GM18505 (cell line): ENCODE measurements around the gene PDE9A.

ENCODE experiments used
- ATAC-seq: cut with Tn5 transposase; IDR thresholded peaks from one replicate; pipeline ENCODE4 v1.9.1; 2021; ENCODE audit not compliant: unreplicated experiment
- POLR2A ChIP-seq: IDR thresholded peaks from 4 replicates; pipeline ENCODE4 v1.6.1; 2011; ENCODE audit warnings: borderline replicate concordance; ENCODE audit not compliant: insufficient read depth, insufficient read length; ENCODE audit errors: extremely low read depth

Gene PDE9A

DNA sequence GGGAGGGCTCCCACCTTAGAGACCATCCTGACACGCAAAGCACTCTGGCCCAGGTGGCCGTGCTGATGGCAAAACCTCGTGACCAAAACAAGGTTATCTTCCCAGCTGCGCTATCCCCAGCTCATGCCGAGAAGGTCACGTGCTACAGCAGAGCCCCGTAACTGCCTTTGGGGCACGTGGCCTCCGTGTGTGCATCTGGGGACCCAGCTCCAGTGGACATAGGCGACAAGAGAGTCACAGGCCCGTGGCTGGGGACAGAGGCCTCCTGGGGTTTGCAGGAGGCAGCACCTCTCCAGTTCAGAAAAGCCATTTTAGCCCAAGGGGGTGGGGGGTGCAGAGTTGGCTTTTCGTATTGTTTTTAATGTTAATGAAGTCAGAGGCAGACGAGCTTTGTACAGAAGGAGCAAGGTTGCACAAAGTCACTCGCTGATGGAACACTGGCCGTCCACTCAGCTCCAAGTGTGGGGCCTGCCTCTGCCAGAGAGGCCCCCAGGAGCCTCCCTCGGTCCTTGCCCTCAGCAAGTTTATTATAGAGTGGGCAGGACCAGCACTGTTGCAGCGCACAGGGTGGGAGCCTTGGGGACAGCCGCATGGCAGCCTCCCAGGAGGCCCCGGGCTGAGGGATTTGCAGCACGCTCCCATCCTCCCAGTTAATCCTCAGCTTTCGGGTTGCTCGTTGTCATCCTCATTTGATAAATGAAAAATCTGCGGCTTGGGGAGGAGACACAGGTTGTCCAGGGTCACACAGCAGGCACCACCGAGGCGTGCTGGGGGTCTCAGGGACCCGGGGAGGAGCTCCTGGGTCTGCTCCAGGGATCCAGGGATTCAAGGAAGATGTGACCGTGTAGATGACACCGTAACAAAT is 8.0 kb upstream of the PDE9A start:
- TF ChIP-seq POLR2A, result no peak
- no peak for ATAC-seq

DNA sequence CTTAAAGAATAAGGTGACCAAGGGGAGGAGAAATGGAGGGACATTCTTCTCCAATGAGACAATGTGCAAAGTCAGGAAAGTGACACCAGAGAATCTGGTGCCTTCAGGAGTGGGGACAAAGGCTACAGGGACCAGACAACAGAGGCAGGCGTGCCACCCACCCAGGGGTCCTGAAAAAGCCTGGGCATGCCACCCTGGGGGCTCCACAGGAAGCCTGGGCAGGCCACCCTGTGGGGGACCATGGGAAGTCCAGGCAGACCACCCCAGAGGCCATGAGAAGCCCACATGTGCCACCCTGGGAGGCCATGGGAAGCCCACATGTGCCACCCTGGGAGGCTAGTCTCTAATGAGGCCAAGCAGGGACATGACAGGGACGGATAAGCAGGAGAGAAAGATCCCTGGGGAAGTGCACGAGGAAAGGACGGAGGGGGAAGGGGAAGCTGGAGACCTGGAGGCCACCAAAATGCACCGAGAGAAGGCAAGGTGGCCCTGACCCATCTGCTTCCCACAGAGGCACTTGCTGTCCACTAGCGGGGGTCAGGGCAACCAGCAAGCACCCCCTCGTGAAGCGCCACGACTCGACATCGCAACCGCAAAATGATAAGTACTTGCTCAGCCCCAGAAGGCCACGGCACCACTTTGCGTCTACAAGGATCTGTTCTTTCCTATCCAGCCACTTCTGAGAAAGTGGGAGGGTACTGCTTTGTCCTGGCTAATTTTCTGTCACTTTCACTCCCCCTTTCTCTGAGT is 7.2 kb upstream of the PDE9A start:
- TF ChIP-seq POLR2A, result no peak
- ATAC-seq, result no peak

DNA sequence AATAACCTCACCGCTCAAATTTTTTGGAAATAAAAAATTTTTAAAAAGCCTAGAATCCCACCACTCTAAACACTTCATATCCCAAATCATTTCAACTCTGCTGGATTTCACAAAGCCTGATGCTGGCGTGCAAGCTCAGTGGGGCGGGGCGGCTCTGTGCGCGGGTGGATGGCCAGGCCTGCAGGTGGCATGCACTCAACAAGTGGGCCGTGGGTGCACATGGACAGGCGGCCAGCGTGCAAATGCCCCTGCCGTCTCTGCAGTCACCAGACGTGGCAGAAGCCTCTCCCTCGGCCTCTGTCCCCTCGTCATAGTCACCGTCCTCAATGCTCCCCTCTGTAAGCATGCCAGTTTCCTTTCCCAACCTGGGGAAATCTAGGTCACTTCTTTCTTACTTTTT is 6.6 kb upstream of the PDE9A start:
- no peak for ATAC-seq
- no peak for TF ChIP-seq POLR2A

DNA sequence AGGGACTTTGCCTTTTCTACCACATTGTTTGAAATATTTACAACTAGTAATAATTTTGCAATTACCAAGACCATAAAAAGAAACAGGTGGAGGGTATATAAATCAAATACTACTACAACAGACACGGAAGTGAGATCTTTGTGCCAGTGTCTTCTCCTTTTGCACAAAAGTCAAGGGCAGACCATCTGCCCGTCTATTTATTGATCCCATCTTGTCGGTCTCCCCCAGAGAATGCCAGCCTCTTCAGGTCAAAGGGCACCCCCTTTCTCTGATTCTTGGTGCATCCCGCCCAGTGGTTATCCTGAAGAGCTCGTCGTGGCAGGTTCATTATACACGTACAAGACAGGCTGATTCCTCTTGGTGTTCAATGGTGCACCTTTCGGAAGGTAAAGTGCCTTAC is 4.8 kb upstream of the PDE9A start:
- TF ChIP-seq POLR2A, result no peak
- no peak for ATAC-seq

DNA sequence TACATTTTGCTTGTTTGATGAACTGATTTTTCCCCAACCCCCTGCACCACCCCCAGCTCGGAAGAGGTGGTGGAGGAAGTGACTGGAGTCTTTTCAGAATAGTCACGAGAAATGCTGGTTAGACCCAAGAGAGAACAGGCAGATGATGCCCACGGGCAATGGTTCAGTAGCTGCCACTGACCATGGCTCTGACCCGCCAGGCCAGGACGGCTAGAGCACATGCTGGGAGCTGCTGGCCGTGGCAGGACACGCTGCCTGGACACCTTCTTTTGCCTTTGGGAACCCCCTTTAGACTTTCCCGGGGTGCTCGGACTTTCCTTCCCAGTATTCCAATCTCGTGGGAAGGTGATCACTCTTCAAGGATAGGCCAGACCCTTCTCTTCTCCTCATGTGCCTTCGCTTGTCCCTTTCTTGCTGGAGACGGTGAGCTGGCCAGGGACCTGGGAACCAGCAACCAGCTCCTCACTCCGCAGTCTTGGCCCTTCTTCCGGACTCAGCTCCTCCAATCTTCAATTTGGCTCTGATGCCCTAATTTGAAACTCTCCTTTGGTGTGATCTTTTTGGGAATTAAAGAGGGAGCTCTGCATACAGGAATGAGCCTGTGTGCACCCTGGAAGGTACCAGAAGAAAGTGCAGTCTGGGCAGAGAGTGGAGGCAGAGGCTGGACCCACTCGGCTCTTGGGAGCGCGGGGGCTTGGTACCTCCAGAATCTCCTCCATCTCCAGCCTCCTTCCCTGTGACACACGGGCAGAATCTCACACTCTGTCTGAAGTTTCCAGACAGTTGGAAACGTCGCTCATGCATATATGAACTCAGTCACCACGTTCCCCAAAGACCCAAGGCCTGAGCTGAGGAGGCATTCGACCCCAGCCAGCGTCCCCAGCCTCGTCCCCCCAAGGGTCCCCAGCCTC is 4.0 kb upstream of the PDE9A start:
- TF ChIP-seq POLR2A, result no peak
- no peak for ATAC-seq

DNA sequence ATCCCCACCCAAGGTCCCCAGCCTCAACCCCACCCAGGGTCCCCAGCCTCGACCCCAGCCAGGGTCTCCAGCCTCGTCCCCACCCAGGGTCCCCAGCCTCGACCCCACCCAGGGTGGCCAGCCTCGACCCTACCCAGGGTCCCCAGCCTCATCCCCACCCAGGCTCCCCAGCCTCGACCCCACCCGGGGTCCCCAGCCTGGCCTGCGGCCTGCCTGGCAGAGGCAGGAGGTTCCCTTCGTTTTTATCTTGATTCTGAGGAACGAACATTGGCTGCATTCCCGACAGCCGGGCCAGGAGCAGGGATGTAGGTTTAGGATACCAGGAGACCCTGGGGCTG is 3.4 kb upstream of the PDE9A start:
- ATAC-seq, result no peak
- TF ChIP-seq POLR2A, result no peak

DNA sequence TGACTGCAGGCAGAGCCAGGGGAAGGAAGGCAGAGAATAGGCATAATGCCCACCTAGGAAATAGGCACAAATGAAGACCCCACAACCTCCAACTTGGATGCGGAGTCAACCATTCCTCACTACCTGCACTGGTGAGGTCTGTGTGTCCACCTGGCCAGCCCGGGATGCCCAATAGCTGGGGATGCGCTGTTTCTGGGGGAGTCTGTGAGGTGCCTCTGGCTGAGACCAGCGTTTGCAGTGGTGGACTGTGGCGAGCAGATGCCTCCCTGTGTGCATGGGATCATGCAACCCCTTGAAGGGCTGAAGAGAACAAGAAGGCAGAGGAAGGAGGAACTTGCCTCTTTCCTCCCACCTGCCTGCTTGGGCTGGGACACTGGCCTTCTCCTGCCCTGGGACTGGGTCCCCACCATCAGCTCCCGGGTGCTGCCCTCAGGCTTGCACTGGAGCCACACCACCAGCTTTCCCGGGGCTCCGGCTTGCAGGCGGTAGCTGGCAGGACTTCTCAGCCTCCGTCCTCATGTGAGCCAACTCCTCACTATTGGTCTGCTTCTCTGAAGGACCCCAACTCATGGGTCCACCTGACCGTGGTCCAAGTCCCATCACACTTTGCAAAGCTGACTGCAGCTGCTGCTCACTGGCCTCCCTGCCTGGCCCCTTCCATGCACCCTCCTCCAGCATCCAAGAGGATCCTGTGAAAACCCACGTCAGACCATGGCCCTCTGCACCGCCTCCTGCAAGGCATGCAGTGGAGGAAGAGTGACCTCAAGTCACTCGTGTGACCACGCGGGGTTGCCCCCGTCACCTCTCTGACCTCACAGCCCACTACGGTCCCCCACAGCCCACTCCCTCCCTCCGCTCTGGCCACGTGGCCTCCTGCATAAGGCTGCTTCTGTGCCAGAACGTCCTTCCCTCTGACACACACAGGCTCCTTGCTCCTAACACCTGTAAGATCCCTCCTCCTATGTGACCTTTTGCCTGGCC is 2.7 kb upstream of the PDE9A start:
- no peak for ATAC-seq
- TF ChIP-seq POLR2A, result no peak

DNA sequence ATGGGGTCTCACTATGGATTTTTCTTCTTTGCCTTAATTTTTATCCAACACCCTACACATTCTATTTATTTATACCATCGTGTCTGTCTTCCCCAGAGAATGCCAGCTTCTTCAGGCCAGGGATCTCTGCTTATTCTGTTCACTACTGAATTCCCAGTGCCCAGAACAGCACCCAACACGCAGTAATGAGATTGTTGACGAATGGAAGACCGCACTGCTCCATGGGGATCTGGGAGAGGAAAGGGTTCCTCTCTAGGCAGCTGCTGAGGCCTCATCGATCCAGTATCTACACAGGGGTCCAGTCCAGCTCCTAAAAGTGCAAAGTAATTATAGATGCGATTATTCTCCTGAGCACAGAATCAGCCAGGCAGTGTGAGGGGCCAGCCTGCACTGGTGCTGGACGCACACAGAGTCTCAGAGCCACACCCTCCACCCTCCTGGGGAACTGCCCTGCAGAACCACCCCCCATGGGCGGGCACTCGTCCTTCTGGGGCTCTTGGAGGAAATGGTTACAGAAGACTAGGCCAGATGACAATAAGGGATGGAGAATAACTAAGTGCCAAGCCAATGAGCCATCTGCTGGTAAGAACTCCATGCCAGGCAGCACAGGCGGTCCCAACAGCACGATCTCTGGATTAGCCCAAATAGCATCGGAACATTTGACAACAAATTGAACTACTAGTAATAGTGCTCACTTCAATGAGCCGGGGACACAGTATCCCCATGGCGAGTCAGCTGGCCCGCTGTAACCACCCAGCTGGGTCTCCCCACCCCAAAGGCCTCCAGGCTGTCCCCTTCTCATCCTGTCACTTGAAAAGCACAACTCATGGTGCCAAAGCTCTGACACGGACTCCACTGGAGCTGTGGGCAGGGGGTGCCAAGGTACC is 1.7 kb upstream of the PDE9A start:
- ATAC-seq, result no peak
- TF ChIP-seq POLR2A, result no peak

DNA sequence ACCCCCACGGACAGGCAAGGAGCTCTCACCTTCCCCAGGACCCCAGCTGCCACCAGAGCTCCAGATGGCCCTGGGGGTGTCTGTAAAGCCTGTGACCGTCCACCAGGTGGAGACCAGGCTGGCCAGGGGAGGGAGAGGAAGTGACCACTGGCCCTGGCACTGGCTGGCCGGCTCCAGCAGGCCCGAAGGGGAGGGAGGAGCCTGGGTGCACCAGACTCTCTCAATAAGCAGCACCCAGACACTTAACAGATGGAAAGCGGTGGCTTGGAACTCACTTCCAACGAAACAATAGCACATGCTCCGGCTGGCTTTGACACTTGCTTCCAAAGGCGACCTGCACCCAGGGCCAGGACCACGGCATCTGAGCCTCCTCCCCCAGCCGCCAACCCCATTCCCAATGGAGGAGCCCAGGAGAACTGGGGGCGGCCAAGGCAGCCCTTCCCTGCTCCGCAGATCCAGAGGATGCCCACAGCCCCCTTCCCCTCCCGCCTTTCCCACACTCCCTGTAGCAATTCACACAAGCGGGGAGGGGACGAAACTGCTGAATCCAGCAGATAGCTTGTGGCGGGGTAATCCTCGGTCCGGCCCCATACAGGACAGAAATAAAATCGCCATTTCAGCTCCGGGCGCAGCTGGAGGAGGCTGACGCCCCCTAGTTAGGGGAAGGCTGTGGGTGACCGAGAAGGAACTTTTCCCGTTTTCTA is 742 bp upstream of the PDE9A start:
- no peak for ATAC-seq

DNA sequence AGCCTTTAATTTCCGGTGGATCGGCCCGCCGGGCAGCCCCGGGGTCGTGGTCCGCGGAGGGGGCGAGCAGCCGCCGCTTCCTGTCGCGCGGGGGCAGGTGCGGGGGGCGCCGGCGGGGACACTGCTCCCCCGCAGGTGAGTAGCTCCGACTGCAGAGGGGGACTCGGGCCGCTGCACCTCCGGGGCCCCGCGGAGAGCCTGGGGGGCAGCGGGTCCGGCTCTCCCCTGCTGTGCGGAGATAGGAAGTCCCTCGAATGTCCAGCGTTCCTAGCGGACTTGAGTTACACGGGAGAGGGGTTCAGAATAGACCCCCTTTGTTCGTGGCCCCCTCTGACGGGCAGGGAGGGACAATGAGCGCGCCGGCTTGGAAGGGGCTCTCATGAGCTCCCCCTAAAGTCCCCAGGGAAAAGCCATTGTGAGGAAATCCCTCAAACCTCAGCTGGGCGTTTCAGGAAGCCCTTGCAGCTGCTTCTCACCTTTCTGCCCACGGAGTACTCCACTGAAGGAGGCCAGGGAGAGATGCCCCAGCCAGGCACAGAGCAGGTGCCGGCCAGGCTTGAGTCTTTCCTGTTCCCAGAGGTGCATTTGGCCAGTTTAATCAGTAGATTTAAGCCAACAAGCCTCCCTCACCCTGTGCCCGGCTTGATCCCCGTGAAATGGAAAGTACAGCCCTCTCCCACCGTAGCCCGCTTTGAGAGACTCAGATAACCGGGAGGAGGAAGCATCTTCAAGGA is 925 bp downstream of the PDE9A start:
- TF ChIP-seq POLR2A, result no peak
- ATAC-seq, result no peak

More for the DNA sequence above, 742 bp upstream of the PDE9A start:
- no peak for TF ChIP-seq POLR2A

DNA sequence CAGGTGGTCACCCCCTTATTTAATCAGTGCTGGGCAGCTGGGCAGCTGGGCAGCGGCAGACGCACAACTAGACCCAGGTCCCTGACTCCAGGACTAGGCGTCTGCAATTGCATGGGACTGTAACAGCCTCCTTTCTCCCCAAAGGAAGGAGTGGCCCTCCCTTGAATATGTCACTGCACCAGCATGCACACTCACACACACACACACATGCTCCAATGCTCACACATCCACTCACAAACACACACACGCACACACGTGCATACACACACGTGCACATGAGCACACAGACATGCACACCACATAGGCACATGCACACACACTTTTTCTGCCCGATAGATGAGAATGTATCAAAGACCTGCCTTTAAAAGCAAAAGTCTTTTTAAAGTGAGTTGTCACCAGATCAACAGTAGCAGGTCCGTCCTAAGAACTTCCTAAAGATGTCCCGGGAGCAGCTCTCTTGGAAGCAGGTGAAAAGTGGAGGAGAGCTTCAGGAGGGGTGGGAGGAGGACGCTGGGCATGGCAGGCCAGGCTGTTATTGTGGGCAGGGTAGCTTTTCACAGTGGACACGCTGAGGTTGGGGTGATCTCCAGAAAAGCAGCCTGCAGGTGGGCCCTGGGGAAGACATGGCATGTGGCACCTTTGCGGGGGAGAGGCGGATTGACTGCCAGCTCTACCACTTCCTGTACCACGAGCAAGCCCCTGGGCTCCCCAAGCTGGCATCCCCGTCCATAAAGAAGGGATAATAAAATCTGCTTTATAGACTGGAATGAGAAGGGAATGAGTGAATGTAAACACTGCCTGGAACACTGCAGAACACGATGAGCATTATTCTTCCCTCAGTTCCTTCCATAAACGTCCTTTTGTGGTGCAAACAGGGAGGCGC is 1.7 kb downstream of the PDE9A start:
- no peak for TF ChIP-seq POLR2A

More for the DNA sequence above, 1.7 kb downstream of the PDE9A start:
- no peak for ATAC-seq
